22Rv1 (cell line): ENCODE data around the gene SCN2A.

Experiments used
- ZFX ChIP-seq: fragments of 450-650 bp; IDR thresholded peaks from 2 replicates; pipeline ENCODE4 v1.6.1; 2017; ENCODE audit warnings: antibody characterized with exemption, borderline replicate concordance
- TF ChIP-seq, protein P1 (sequence below): fragments of 450-650 bp; IDR thresholded peaks from 2 replicates; pipeline ENCODE4 v1.5.1; 2017; ENCODE audit warnings: mild to moderate bottlenecking

DNA sequence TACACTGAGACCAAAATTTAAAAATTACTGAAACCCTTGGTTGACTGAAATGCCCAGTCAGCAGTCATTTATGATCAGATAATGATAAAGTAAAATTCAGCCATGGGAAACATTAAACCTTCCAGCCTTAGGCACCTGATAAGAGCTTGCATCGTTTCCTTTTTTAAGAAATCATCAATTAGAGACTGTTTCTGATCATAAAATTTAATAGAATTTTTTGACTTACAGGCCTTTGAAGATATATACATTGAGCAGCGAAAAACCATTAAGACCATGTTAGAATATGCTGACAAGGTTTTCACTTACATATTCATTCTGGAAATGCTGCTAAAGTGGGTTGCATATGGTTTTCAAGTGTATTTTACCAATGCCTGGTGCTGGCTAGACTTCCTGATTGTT is 130.7 kb downstream of the SCN2A start:
- TF ChIP-seq, protein P1, sequence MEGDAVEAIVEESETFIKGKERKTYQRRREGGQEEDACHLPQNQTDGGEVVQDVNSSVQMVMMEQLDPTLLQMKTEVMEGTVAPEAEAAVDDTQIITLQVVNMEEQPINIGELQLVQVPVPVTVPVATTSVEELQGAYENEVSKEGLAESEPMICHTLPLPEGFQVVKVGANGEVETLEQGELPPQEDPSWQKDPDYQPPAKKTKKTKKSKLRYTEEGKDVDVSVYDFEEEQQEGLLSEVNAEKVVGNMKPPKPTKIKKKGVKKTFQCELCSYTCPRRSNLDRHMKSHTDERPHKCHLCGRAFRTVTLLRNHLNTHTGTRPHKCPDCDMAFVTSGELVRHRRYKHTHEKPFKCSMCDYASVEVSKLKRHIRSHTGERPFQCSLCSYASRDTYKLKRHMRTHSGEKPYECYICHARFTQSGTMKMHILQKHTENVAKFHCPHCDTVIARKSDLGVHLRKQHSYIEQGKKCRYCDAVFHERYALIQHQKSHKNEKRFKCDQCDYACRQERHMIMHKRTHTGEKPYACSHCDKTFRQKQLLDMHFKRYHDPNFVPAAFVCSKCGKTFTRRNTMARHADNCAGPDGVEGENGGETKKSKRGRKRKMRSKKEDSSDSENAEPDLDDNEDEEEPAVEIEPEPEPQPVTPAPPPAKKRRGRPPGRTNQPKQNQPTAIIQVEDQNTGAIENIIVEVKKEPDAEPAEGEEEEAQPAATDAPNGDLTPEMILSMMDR = no peak
- no peak for TF ChIP-seq ZFX
